H9 (cell line): ENCODE results near the gene CACNA2D4. TPM values are rescaled to one million over a fixed set of nuclear protein-coding genes. Genes with fewer than 3 reads are reported as not detected.

Experiments
- DNase-seq: peaks from one replicate; pipeline ENCODE4 v3.0.0-alpha.2; 2017
- H2AFZ ChIP-seq: one replicate; pipeline ENCODE4 v1.6.1; 2013; ENCODE audit warnings: mild to moderate bottlenecking, low read length, control low read depth, moderate library complexity
- H2AK5ac ChIP-seq: 2 replicates; pipeline ENCODE4 v1.6.1; 2013; ENCODE audit warnings: low read length, control low read depth, mixed read lengths; ENCODE audit not compliant: insufficient read length
- H2BK120ac ChIP-seq: one replicate; pipeline ENCODE4 v1.6.1; 2013; ENCODE audit warnings: low read depth, mild to moderate bottlenecking, low read length, control low read depth, inconsistent platforms; ENCODE audit not compliant: poor library complexity, severe bottlenecking
- H2BK12ac ChIP-seq: 2 replicates; pipeline ENCODE4 v1.6.1; 2013; ENCODE audit warnings: low read length, control low read depth, mixed read lengths, low read depth; ENCODE audit not compliant: insufficient read length
- H2BK15ac ChIP-seq: 2 replicates; pipeline ENCODE4 v1.6.1; 2013; ENCODE audit warnings: low read depth, low read length, control low read depth
- H2BK20ac ChIP-seq: one replicate; pipeline ENCODE4 v1.6.1; 2013; ENCODE audit warnings: low read depth, mild to moderate bottlenecking, low read length, control low read depth, inconsistent platforms; ENCODE audit not compliant: poor library complexity, severe bottlenecking
- H2BK5ac ChIP-seq: 2 replicates; pipeline ENCODE4 v1.6.1; 2013; ENCODE audit warnings: low read length, control low read depth, mixed read lengths; ENCODE audit not compliant: insufficient read length
- H3K14ac ChIP-seq: 2 replicates; pipeline ENCODE4 v1.6.1; 2013; ENCODE audit warnings: low read length, control low read depth; ENCODE audit not compliant: insufficient read depth
- H3K18ac ChIP-seq: 2 replicates; pipeline ENCODE4 v1.6.1; 2013; ENCODE audit warnings: low read depth, mild to moderate bottlenecking, mixed read lengths, low read length, control low read depth; ENCODE audit not compliant: insufficient read length
- H3K23ac ChIP-seq: 2 replicates; pipeline ENCODE4 v1.6.1; 2013; ENCODE audit warnings: low read length, control low read depth, mixed read lengths, low read depth; ENCODE audit not compliant: insufficient read length
- H3K23me2 ChIP-seq: 2 replicates; pipeline ENCODE4 v1.6.1; 2013; ENCODE audit warnings: low read depth, mild to moderate bottlenecking, mixed read lengths, low read length, control low read depth; ENCODE audit not compliant: insufficient read length, poor library complexity, severe bottlenecking
- H3K27ac ChIP-seq: 2 replicates; pipeline ENCODE4 v1.5.1; 2013; ENCODE audit warnings: low read length, control low read depth, mixed read lengths, low read depth; ENCODE audit not compliant: insufficient read length
- H3K27me3 ChIP-seq: 2 replicates; pipeline ENCODE4 v1.6.1; 2013; ENCODE audit warnings: low read length, control low read depth, inconsistent platforms; ENCODE audit not compliant: insufficient read depth
- H3K4ac ChIP-seq: 2 replicates; pipeline ENCODE4 v1.6.1; 2013; ENCODE audit warnings: low read depth, mild to moderate bottlenecking, control low read depth, inconsistent platforms, low read length, moderate library complexity
- H3K4me1 ChIP-seq: 2 replicates; pipeline ENCODE4 v1.6.1; 2013; ENCODE audit warnings: low read length, control low read depth, inconsistent platforms; ENCODE audit not compliant: insufficient read depth
- H3K4me2 ChIP-seq: 2 replicates; pipeline ENCODE4 v1.6.1; 2013; ENCODE audit warnings: low read length, control low read depth, mixed read lengths; ENCODE audit not compliant: insufficient read length, insufficient read depth
- H3K56ac ChIP-seq: 2 replicates; pipeline ENCODE4 v1.6.1; 2013; ENCODE audit warnings: low read depth, mild to moderate bottlenecking, mixed read lengths, low read length, control low read depth; ENCODE audit not compliant: insufficient read length
- H3K79me1 ChIP-seq: 2 replicates; pipeline ENCODE4 v1.6.1; 2013; ENCODE audit warnings: low read depth, mild to moderate bottlenecking, moderate library complexity, low read length, control low read depth, inconsistent platforms; ENCODE audit not compliant: insufficient read depth, poor library complexity, severe bottlenecking
- H3K79me2 ChIP-seq: 2 replicates; pipeline ENCODE4 v1.6.1; 2013; ENCODE audit warnings: low read length, control low read depth, inconsistent platforms; ENCODE audit not compliant: insufficient read depth
- H3K9ac ChIP-seq: 2 replicates; pipeline ENCODE4 v1.6.1; 2013; ENCODE audit warnings: low read length, control low read depth, mixed read lengths; ENCODE audit not compliant: insufficient read length; ENCODE audit errors: extremely low read depth
- H3K9me3 ChIP-seq: one replicate; pipeline ENCODE4 v1.6.1; 2013; ENCODE audit warnings: low read depth, low read length, inconsistent platforms; ENCODE audit not compliant: control insufficient read depth
- H3T11ph ChIP-seq: one replicate; pipeline ENCODE4 v1.6.1; 2013; ENCODE audit warnings: mild to moderate bottlenecking, low read length, control low read depth, inconsistent platforms
- H4K20me1 ChIP-seq: one replicate; pipeline ENCODE4 v1.6.1; 2013; ENCODE audit not compliant: control insufficient read depth, insufficient read length, insufficient read depth
- H4K5ac ChIP-seq: 2 replicates; pipeline ENCODE4 v1.6.1; 2013; ENCODE audit warnings: low read depth, mild to moderate bottlenecking, mixed read lengths, low read length, control low read depth; ENCODE audit not compliant: insufficient read length
- H4K8ac ChIP-seq: replicated peaks from 2 replicates; pipeline ENCODE4 v1.6.1; 2013; ENCODE audit warnings: low read length, control low read depth, mixed read lengths, low read depth; ENCODE audit not compliant: insufficient read length
- H4K91ac ChIP-seq: 2 replicates; pipeline ENCODE4 v1.6.1; 2013; ENCODE audit warnings: low read depth, mild to moderate bottlenecking, moderate library complexity, mixed read lengths, low read length, control low read depth; ENCODE audit not compliant: insufficient read length
- H3K27ac Mint-ChIP-seq, 3 experiments: 2 replicates in 2 of 3; 3 replicates in 1 of 3; pipeline ENCODE4 v1.8.0; 2020 to 2021; ENCODE audit warnings: mixed read lengths in 3 of 3, mild to moderate bottlenecking in 1 of 3, moderate library complexity in 1 of 3
- H3K27me3 Mint-ChIP-seq: 2 replicates; pipeline ENCODE4 v1.8.0; 2021; ENCODE audit warnings: low read depth, mild to moderate bottlenecking, moderate library complexity, mixed read lengths
- H3K36me3 Mint-ChIP-seq, 3 experiments: 2 replicates in 2 of 3; 3 replicates in 1 of 3; pipeline ENCODE4 v1.8.0; 2020 to 2021; ENCODE audit warnings: low read depth in 3 of 3, mixed read lengths in 3 of 3; ENCODE audit not compliant: insufficient read depth in 1 of 3
- H3K4me1 Mint-ChIP-seq, 2 experiments: 2 replicates each; pipeline ENCODE4 v1.8.0; 2020; ENCODE audit warnings: mixed read lengths in 2 of 2
- H3K4me3 Mint-ChIP-seq, 2 experiments: 2 replicates in 1 of 2; 3 replicates in 1 of 2; pipeline ENCODE4 v1.8.0; 2020 to 2021; ENCODE audit warnings: mild to moderate bottlenecking in 2 of 2, mixed read lengths in 2 of 2, moderate library complexity in 1 of 2
- H3K9me3 Mint-ChIP-seq, 2 experiments: 2 replicates in 1 of 2; 3 replicates in 1 of 2; pipeline ENCODE4 v1.8.0; 2020; ENCODE audit warnings: mild to moderate bottlenecking in 2 of 2, mixed read lengths in 2 of 2, moderate library complexity in 1 of 2
- WGBS: extraction: QIAGEN DNeasy Blood & Tissue Kit; methylation state at CpG from one replicate; pipeline ENCODE4 v1.1.7; 2013; ENCODE audit warnings: missing lambda C conversion rate, low lambda C conversion rate, mixed read lengths; ENCODE audit not compliant: insufficient read length; ENCODE audit errors: extremely low coverage; 5-methylcytosine and 5-hydroxymethylcytosine counted together
- total RNA-seq: library from RNA; stranded (reverse); gene quantifications from 2 replicates; pipeline ENCODE4 v1.2.1, GENCODE V29; 2021
- TF ChIP-seq, protein P1 (sequence below): fragments of 200-600 bp; sonication (generic); conservative IDR thresholded peaks from 3 replicates; pipeline ENCODE4 v1.8.0; 2021; ENCODE audit warnings: antibody characterized with exemption, mild to moderate bottlenecking

CACNA2D4 gene
- total RNA-seq, 1 experiment from 2014 or later = 0.79 TPM

DNA sequence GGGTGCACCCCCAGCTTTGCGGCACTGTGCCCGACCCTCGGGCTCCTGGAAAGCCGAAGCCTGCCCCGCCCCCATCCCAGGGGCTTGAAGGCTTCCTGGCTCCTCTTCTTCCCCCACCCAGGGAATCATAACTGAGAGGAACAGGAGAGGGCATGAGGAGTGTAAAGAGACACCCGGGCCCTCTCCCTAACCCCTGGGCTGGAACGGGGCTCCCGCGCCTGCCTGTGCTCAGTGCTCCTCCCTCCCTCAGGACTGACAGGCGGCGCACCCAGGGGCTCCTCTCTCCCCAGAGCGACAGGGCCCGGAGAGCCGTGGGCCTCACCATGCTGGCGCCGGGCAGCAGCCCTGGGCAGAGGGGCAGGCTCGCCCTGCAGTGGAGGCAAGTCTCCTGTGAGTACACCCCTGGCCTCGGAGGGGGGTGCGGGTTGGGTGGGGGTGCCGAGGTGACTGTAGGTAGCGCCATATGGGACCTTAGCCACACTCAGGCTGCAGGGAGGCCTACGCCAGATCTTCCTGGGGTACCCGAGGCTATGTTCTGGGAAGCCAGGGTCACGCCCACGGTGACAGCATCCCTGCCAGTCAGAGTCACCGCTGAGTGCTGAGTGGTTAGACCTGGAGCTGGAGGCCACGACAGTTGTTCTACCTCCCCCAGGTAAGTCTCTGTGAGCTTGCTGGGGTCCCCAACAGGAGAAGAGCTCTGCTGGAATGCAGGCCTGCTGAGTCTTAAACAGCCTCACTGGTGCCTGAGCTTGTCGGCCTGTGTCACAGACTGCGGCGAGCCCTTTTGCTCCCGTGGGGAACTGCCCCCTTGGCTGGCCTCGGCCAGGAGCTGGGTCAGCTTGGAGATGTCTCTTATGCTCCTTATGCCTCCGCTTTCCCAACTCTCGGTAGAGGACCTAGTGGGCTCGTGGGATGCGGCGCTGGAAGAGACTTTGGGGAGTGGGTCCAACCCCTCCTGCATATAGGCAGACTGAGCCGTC lies 90.3 kb downstream of the CACNA2D4 start:
- no peak overlapping the region for H3K4me2 ChIP-seq
- H2BK12ac ChIP-seq = no peak overlapping the region
- Mint-ChIP-seq H3K36me3 (no peaks in the 10 kb centered on the region), H3K4me3 (no peak overlapping the region), H3K9me3 (no peaks in the 10 kb centered on the region), H3K27me3 (peaks cover 33% of the 10 kb centered on the region), H3K27ac (no peak overlapping the region; a peak in 1 of 7 replicates), H3K4me1 (peaks cover 7 to 36% of the 10 kb centered on the region in 2 experiments)
- H2AK5ac ChIP-seq = no peak overlapping the region
- no peaks in the 10 kb centered on the region for H3K27me3 ChIP-seq
- no peak overlapping the region for H2BK120ac ChIP-seq
- TF ChIP-seq, protein P1, sequence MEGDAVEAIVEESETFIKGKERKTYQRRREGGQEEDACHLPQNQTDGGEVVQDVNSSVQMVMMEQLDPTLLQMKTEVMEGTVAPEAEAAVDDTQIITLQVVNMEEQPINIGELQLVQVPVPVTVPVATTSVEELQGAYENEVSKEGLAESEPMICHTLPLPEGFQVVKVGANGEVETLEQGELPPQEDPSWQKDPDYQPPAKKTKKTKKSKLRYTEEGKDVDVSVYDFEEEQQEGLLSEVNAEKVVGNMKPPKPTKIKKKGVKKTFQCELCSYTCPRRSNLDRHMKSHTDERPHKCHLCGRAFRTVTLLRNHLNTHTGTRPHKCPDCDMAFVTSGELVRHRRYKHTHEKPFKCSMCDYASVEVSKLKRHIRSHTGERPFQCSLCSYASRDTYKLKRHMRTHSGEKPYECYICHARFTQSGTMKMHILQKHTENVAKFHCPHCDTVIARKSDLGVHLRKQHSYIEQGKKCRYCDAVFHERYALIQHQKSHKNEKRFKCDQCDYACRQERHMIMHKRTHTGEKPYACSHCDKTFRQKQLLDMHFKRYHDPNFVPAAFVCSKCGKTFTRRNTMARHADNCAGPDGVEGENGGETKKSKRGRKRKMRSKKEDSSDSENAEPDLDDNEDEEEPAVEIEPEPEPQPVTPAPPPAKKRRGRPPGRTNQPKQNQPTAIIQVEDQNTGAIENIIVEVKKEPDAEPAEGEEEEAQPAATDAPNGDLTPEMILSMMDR = no peak
- H3K4me1 ChIP-seq = no peaks in the 10 kb centered on the region
- no peaks in the 10 kb centered on the region for H3K9me3 ChIP-seq
- no peak overlapping the region for H3K23ac ChIP-seq
- H2BK15ac ChIP-seq = no peak overlapping the region
- H3K18ac ChIP-seq = no peak overlapping the region
- no peak overlapping the region for H4K8ac ChIP-seq
- no peak overlapping the region for H3K14ac ChIP-seq
- H2BK5ac ChIP-seq = no peak overlapping the region
- H3K27ac ChIP-seq = no peak overlapping the region
- no CpG with 5 or more reads among the region's 38 CpGs for WGBS
- H4K20me1 ChIP-seq = no peaks in the 10 kb centered on the region
- H4K5ac ChIP-seq = no peak overlapping the region
- H4K91ac ChIP-seq = no peak overlapping the region
- no peak for DNase-seq
- H3K9ac ChIP-seq = no peak overlapping the region
- no peak overlapping the region for H2AFZ ChIP-seq
- no peaks in the 10 kb centered on the region for H3K79me1 ChIP-seq
- H2BK20ac ChIP-seq = no peak overlapping the region
- no peak overlapping the region for H3K56ac ChIP-seq
- no peaks in the 10 kb centered on the region for H3K79me2 ChIP-seq
- H3K23me2 ChIP-seq = no peaks in the 10 kb centered on the region
- H3K4ac ChIP-seq = no peak overlapping the region
- no peak overlapping the region for H3T11ph ChIP-seq
